Stomach (tissue), 4 donors: ENCODE data around the gene SF1.

Experiments used
- CTCF ChIP-seq, 7 experiments: fragments of 450-650 bp in 4 of 7; fragments of 200-600 bp in 3 of 7; sonication (generic) in 3 of 7; IDR thresholded peaks; one replicate each; pipeline ENCODE4 v1.5.1; 2016 to 2019; ENCODE audit warnings: antibody characterized with exemption in 7 of 7, control low read depth in 2 of 7, mild to moderate bottlenecking in 1 of 7
- POLR2A ChIP-seq, 4 donors: fragments of 450-650 bp; IDR thresholded peaks; one replicate each; pipeline ENCODE4 v1.6.1; 2016; ENCODE audit warnings: antibody characterized with exemption in 4 of 4, control low read depth in 2 of 4, mild to moderate bottlenecking in 1 of 4, moderate library complexity in 1 of 4
- POLR2AphosphoS5 ChIP-seq, 3 donors: sonication (generic); formaldehyde crosslinking; IDR thresholded peaks; one replicate each; pipeline ENCODE4 v1.6.1; 2016; ENCODE audit warnings: antibody characterized with exemption in 3 of 3

- no peak for TF ChIP-seq CTCF (IDR thresholded peaks at IDR 0.05)
- no peak for TF ChIP-seq POLR2AphosphoS5 (IDR thresholded peaks at IDR 0.05)
- TF ChIP-seq POLR2A (IDR thresholded peaks at IDR 0.05) = no peak
Measured at GRCh38 chr11:64768300-64768694, 10.0 kb downstream of the SF1 start.
